ENCODE data around the gene AMZ1.
"Not testable (repeated sequence)": the region's sequence is repeated elsewhere in the genome, so short reads cannot be mapped to it uniquely, and the experiment has no call there.

DNA sequence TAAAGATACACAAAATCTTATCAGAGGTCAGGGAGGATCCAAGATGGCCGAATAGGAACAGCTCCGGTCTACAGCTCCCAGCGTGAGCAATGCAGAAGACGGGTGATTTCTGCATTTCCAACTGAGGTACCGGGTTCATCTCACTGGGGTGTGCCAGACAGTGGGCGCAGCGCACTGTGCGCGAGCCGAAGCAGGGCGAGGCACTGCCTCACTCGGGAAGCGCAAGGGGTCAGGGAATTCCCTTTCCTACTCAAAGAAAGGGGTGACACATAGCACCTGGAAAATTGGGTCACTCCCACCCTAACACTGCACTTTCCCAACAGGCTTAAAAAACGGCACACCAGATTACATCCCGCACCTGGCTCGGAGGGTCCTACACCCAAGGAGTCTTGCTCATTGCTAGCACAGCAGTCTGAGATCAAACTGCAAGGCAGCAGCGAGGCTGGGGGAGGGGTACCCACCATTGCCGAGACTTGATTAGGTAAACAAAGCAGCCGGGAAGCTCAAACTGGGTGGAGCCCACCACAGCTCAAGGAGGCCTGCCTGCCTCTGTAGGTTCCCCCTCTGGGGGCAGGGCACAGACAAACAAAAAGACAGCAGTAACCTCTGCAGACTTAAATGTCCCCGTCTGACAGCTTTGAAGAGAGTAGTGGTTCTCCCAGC, 55.7 kb downstream of the AMZ1 start:
- not testable (repeated sequence) for TF ChIP-seq POLR2AphosphoS5, POLR2A, SPI1, TAF1 (IDR thresholded peaks at IDR 0.05; ENCODE audit: low read depth, low read length)

All from GM12891 (cell line).